Activated CD8-positive, alpha-beta memory T cell treated with anti-CD3 and anti-CD28 coated beads, Interleukin-2, amount 50 U/mL, for 24 hours (primary cell): ENCODE data around the gene NUTM2B.
"Not testable (repeated sequence)": the region's sequence is repeated elsewhere in the genome, so short reads cannot be mapped to it uniquely, and the experiment has no call there.

Source experiments
- DNase-seq: peaks from one replicate; pipeline ENCODE4 v3.0.0-alpha.2; 2020; ENCODE audit errors: extremely low read depth

NUTM2B gene

GRCh38 chr10:79702927-79703326 lies at the start of gene NUTM2B:
TSS of gene NUTM2B (plus strand) at chr10:79703227. CDS start at chr10:79703610, 383 bp downstream.
- not testable (repeated sequence) for DNase-seq

GRCh38 chr10:79663287-79663686 lies 39.7 kb upstream of the NUTM2B start:
- DNase-seq: not testable (repeated sequence)

GRCh38 chr10:79664686-79665085 lies 38.3 kb upstream of the NUTM2B start:
- DNase-seq: not testable (repeated sequence)

GRCh38 chr10:79669248-79669788 lies 33.7 kb upstream of the NUTM2B start:
- DNase-seq: not testable (repeated sequence)

- not testable (repeated sequence) for DNase-seq
Measured at GRCh38 chr10:79674878-79675277, 28.1 kb upstream of the NUTM2B start.

GRCh38 chr10:79683026-79683883 lies 19.8 kb upstream of the NUTM2B start:
- not testable (repeated sequence) for DNase-seq

GRCh38 chr10:79683884-79684720 lies 18.9 kb upstream of the NUTM2B start:
- DNase-seq: not testable (repeated sequence)

GRCh38 chr10:79685044-79685685 lies 17.9 kb upstream of the NUTM2B start:
- DNase-seq: peak; percentile 13

GRCh38 chr10:79686595-79686994 lies 16.4 kb upstream of the NUTM2B start:
- DNase-seq: not testable (repeated sequence)

GRCh38 chr10:79687406-79688150 lies 15.4 kb upstream of the NUTM2B start:
- not testable (repeated sequence) for DNase-seq

GRCh38 chr10:79688798-79689197 lies 14.2 kb upstream of the NUTM2B start:
- DNase-seq: not testable (repeated sequence)

- DNase-seq: not testable (repeated sequence)
Measured at GRCh38 chr10:79696596-79696995, 6.4 kb upstream of the NUTM2B start.

- not testable (repeated sequence) for DNase-seq
Measured at GRCh38 chr10:79697141-79697540, 5.9 kb upstream of the NUTM2B start.

- not testable (repeated sequence) for DNase-seq
Measured at GRCh38 chr10:79700381-79700944, 2.6 kb upstream of the NUTM2B start.

GRCh38 chr10:79707017-79707416 lies 4.0 kb downstream of the NUTM2B start:
- DNase-seq: not testable (repeated sequence)

GRCh38 chr10:79714976-79715375 lies 11.9 kb downstream of the NUTM2B start:
- DNase-seq: not testable (repeated sequence)

GRCh38 chr10:79716917-79717579 lies 14.0 kb downstream of the NUTM2B start:
- DNase-seq: not testable (repeated sequence)

- DNase-seq: not testable (repeated sequence)
Measured at GRCh38 chr10:79720000-79720399, 17.0 kb downstream of the NUTM2B start.

- DNase-seq: not testable (repeated sequence)
Measured at GRCh38 chr10:79726620-79727019, 23.6 kb downstream of the NUTM2B start.

GRCh38 chr10:79744844-79745243 lies 41.8 kb downstream of the NUTM2B start:
- not testable (repeated sequence) for DNase-seq
